Osteoblast (primary cell): ENCODE results near the gene KCNK15. TPM values are rescaled to one million over a fixed set of nuclear protein-coding genes. Genes with fewer than 3 reads are reported as not detected.

Source experiments
- DNase-seq: peaks from one replicate; pipeline ENCODE4 v3.0.0; 2011; ENCODE audit warnings: low spot score, mixed read lengths; ENCODE audit not compliant: insufficient read length; ENCODE audit errors: missing footprints
- H2AFZ ChIP-seq: 2 replicates; pipeline ENCODE4 v1.6.0; 2011; ENCODE audit warnings: mild to moderate bottlenecking, low read length
- H3K27ac ChIP-seq: 2 replicates; pipeline ENCODE4 v1.5.1; 2011; ENCODE audit warnings: mild to moderate bottlenecking, low read depth, low read length, moderate library complexity
- H3K27me3 ChIP-seq: 2 replicates; pipeline ENCODE4 v1.6.0; 2012; ENCODE audit warnings: mild to moderate bottlenecking, control low read depth, inconsistent platforms, low read length, moderate library complexity; ENCODE audit not compliant: insufficient read depth
- H3K36me3 ChIP-seq: 2 replicates; pipeline ENCODE4 v1.5.1; 2011; ENCODE audit warnings: mild to moderate bottlenecking, low read length, control low read depth, moderate library complexity; ENCODE audit not compliant: insufficient read depth
- H3K4me1 ChIP-seq: 2 replicates; pipeline ENCODE4 v1.5.1; 2011; ENCODE audit warnings: mild to moderate bottlenecking, low read length, control low read depth, moderate library complexity; ENCODE audit not compliant: insufficient read depth
- H3K4me2 ChIP-seq: 2 replicates; pipeline ENCODE4 v1.6.0; 2011; ENCODE audit warnings: mild to moderate bottlenecking, low read length; ENCODE audit not compliant: insufficient read depth
- H3K4me3 ChIP-seq: fragments of 200-600 bp; sonication (generic); 3 replicates; pipeline ENCODE4 v1.5.1; 2012; ENCODE audit warnings: mild to moderate bottlenecking, low read length, inconsistent platforms; ENCODE audit not compliant: insufficient read depth
- H3K79me2 ChIP-seq: 2 replicates; pipeline ENCODE4 v1.6.0; 2012; ENCODE audit warnings: mild to moderate bottlenecking, low read length, control low read depth, inconsistent platforms; ENCODE audit not compliant: insufficient read depth
- H3K9me3 ChIP-seq: 2 replicates; pipeline ENCODE4 v1.5.1; 2011; ENCODE audit warnings: low read depth, low read length, control low read depth
- H4K20me1 ChIP-seq: 2 replicates; pipeline ENCODE4 v1.6.0; 2012; ENCODE audit warnings: mild to moderate bottlenecking, low read length, control low read depth; ENCODE audit not compliant: insufficient read depth
- CTCF ChIP-seq: IDR thresholded peaks from 2 replicates; pipeline ENCODE4 v1.5.1; 2011; ENCODE audit warnings: mild to moderate bottlenecking, low read depth, low read length, moderate library complexity; ENCODE audit errors: extremely low read depth
- total RNA-seq: library from RNA; depleted of rRNA; stranded (reverse); fragments of >200 nt; gene quantifications from 2 replicates; pipeline ENCODE4 v1.2.3, GENCODE V29; 2012

Gene KCNK15
- total RNA-seq, 1 donor: 121 TPM

- Histone ChIP-seq H3K27me3 (no peaks in the 10 kb centered on the region), H3K79me2 (no peaks in the 10 kb centered on the region), H3K36me3 (no peaks in the 10 kb centered on the region), H4K20me1 (no peaks in the 10 kb centered on the region), H3K27ac (peak overlapping the region; percentile 54), H3K4me1 (peaks cover 62% of the 10 kb centered on the region), H2AFZ (peak overlapping the region; percentile 39), H3K9me3 (no peaks in the 10 kb centered on the region), H3K4me2 (no peak overlapping the region), H3K4me3 (no peak overlapping the region)
- TF ChIP-seq CTCF: no peak
- DNase-seq: no peak
Observed at GRCh38 chr20:44732327-44732726, 13.3 kb upstream of the KCNK15 start.

- TF ChIP-seq CTCF: peak; percentile 98
Observed at GRCh38 chr20:44733341-44734069, 12.2 kb upstream of the KCNK15 start.

GRCh38 chr20:44734938-44735337 lies 10.7 kb upstream of the KCNK15 start:
- DNase-seq: peak; percentile 79
- H3K4me3 ChIP-seq: peak overlapping the region; percentile 34
- H3K27me3 ChIP-seq: no peaks in the 10 kb centered on the region
- H4K20me1 ChIP-seq: no peaks in the 10 kb centered on the region
- no peaks in the 10 kb centered on the region for H3K79me2 ChIP-seq
- no peaks in the 10 kb centered on the region for H3K36me3 ChIP-seq
- H3K27ac ChIP-seq: peak overlapping the region; percentile 89
- H2AFZ ChIP-seq: no peak overlapping the region
- peak; percentile 37 for TF ChIP-seq CTCF
- no peaks in the 10 kb centered on the region for H3K9me3 ChIP-seq
- peaks cover 45% of the 10 kb centered on the region for H3K4me1 ChIP-seq
- H3K4me2 ChIP-seq: peak overlapping the region; percentile 61

More at GRCh38 chr20:44733341-44734069, 12.2 kb upstream of the KCNK15 start:
- H3K4me1 ChIP-seq: peaks cover 58% of the 10 kb centered on the region
- no peak overlapping the region for H2AFZ ChIP-seq
- H3K27ac ChIP-seq: no peak overlapping the region
- H3K4me2 ChIP-seq: no peak overlapping the region
- H3K9me3 ChIP-seq: no peaks in the 10 kb centered on the region
- no peaks in the 10 kb centered on the region for H4K20me1 ChIP-seq
- DNase-seq: peak; percentile 91
- H3K36me3 ChIP-seq: no peaks in the 10 kb centered on the region
- no peak overlapping the region for H3K4me3 ChIP-seq
- H3K79me2 ChIP-seq: no peaks in the 10 kb centered on the region
- H3K27me3 ChIP-seq: no peaks in the 10 kb centered on the region

GRCh38 chr20:44735816-44736169 lies 9.9 kb upstream of the KCNK15 start:
- Histone ChIP-seq H3K4me3 (no peak overlapping the region), H3K27ac (peak overlapping the region; percentile 89)

More at GRCh38 chr20:44735816-44736169, 9.9 kb upstream of the KCNK15 start:
- Histone ChIP-seq H3K79me2 (no peaks in the 10 kb centered on the region), H3K4me2 (peak overlapping the region; percentile 8), H3K36me3 (no peaks in the 10 kb centered on the region), H3K4me1 (peaks cover 37% of the 10 kb centered on the region), H2AFZ (peak overlapping the region; percentile 55), H3K9me3 (no peaks in the 10 kb centered on the region), H3K27me3 (no peaks in the 10 kb centered on the region), H4K20me1 (no peaks in the 10 kb centered on the region)
- no peak for TF ChIP-seq CTCF
- DNase-seq: no peak
